HEK293 (cell line): ENCODE results near the gene FKBP7.

Experiments used
- CTCF ChIA-PET: fragments of 350-600 bp; formaldehyde crosslinking; extraction: SDS; loops from one replicate; lab custom pipeline; 2021; ENCODE audit warnings: antibody characterized with exemption; lab: Yijun Ruan, JAX
- POLR2A ChIA-PET: fragments of 300-600 bp; formaldehyde crosslinking; extraction: SDS; loops from one replicate; lab custom pipeline; 2020; ENCODE audit warnings: antibody characterized with exemption, inconsistent platforms; lab: Yijun Ruan, JAX
- H3K27ac ChIP-seq: fragments of 200-500 bp; sonication (Bioruptor generic); 2 replicates; pipeline ENCODE4 v1.5.1; 2014; ENCODE audit warnings: low read depth, low read length, control low read depth, inconsistent platforms; ENCODE audit errors: extremely low read depth
- H3K36me3 ChIP-seq, 2 experiments: fragments of 200-500 bp in 1 of 2; sonication (Bioruptor generic) in 1 of 2; 1 replicate in 1 of 2; 2 replicates in 1 of 2; pipeline ENCODE4 v1.5.1; 2014 to 2017; ENCODE audit warnings: inconsistent platforms in 2 of 2, low read length in 2 of 2; ENCODE audit not compliant: control insufficient read depth in 2 of 2, insufficient read depth in 1 of 2
- H3K4me1 ChIP-seq: fragments of 200-500 bp; sonication (Bioruptor generic); 2 replicates; pipeline ENCODE4 v1.5.1; 2014; ENCODE audit warnings: mild to moderate bottlenecking, low read length, inconsistent platforms; ENCODE audit not compliant: control insufficient read depth, insufficient read depth
- H3K4me3 ChIP-seq: 2 replicates; pipeline ENCODE4 v1.5.1; 2011; ENCODE audit warnings: low read depth, mild to moderate bottlenecking, control low read depth, low read length, moderate library complexity
- H3K9me3 ChIP-seq: fragments of 200-500 bp; sonication (Bioruptor generic); 2 replicates; pipeline ENCODE4 v1.5.1; 2014; ENCODE audit warnings: low read depth, low read length, inconsistent platforms; ENCODE audit not compliant: control insufficient read depth, insufficient read depth
- GLI2 ChIP-seq: fragments of 450-650 bp; formaldehyde crosslinking; IDR thresholded peaks from 2 replicates; pipeline ENCODE4; 2017; ENCODE audit warnings: missing biosample characterization, missing genetic modification characterization, low read depth, borderline replicate concordance
- GLIS2 ChIP-seq: fragments of 450-650 bp; formaldehyde crosslinking; IDR thresholded peaks from 2 replicates; pipeline ENCODE4 v1.5.1; 2016; ENCODE audit warnings: missing biosample characterization, missing genetic modification characterization
- KLF10 ChIP-seq: fragments of 450-650 bp; IDR thresholded peaks from 2 replicates; pipeline ENCODE4 v1.5.1; 2018; ENCODE audit warnings: missing biosample characterization, mild to moderate bottlenecking, missing genetic modification characterization
- KLF9 ChIP-seq: fragments of 450-650 bp; formaldehyde crosslinking; IDR thresholded peaks from 2 replicates; pipeline ENCODE4 v1.5.1; 2016; ENCODE audit warnings: missing biosample characterization, missing genetic modification characterization, low read depth
- PRDM1 ChIP-seq: fragments of 450-650 bp; formaldehyde crosslinking; IDR thresholded peaks from 2 replicates; pipeline ENCODE4; 2016; ENCODE audit warnings: missing biosample characterization, missing genetic modification characterization
- SALL2 ChIP-seq: fragments of 450-650 bp; formaldehyde crosslinking; IDR thresholded peaks from 2 replicates; pipeline ENCODE4 v1.5.0; 2017; ENCODE audit warnings: missing biosample characterization, mild to moderate bottlenecking, missing genetic modification characterization, borderline replicate concordance
- SETDB1 ChIP-seq: IDR thresholded peaks from one replicate; pipeline ENCODE4 v1.6.1; 2017; ENCODE audit warnings: mild to moderate bottlenecking, low read length, moderate library complexity, mixed read lengths; ENCODE audit not compliant: insufficient read length
- SP2 ChIP-seq: fragments of 450-650 bp; formaldehyde crosslinking; IDR thresholded peaks from 2 replicates; pipeline ENCODE4 v1.5.1; 2016; ENCODE audit warnings: missing biosample characterization, missing genetic modification characterization
- TRIM28 ChIP-seq: IDR thresholded peaks from 2 replicates; pipeline ENCODE4 v1.6.1; 2011; ENCODE audit warnings: low read length, control low read depth, borderline replicate concordance
- ZNF157 ChIP-seq: fragments of 450-650 bp; formaldehyde crosslinking; IDR thresholded peaks from 2 replicates; pipeline ENCODE4 v1.5.1; 2016; ENCODE audit warnings: missing biosample characterization, missing genetic modification characterization
- ZNF202 ChIP-seq: fragments of 450-650 bp; formaldehyde crosslinking; IDR thresholded peaks from 2 replicates; pipeline ENCODE4 v1.5.1; 2016; ENCODE audit warnings: missing biosample characterization, missing genetic modification characterization, borderline replicate concordance
- ZNF248 ChIP-seq: fragments of 450-650 bp; formaldehyde crosslinking; IDR thresholded peaks from 2 replicates; pipeline ENCODE4 v1.5.1; 2017; ENCODE audit warnings: missing biosample characterization, missing genetic modification characterization
- ZNF48 ChIP-seq: fragments of 450-650 bp; formaldehyde crosslinking; IDR thresholded peaks from 2 replicates; pipeline ENCODE4 v1.5.1; 2016; ENCODE audit warnings: missing biosample characterization, missing genetic modification characterization
- ZNF560 ChIP-seq: fragments of 450-650 bp; formaldehyde crosslinking; IDR thresholded peaks from 2 replicates; pipeline ENCODE4 v1.5.1; 2017; ENCODE audit warnings: missing biosample characterization, missing genetic modification characterization, borderline replicate concordance
- ZNF701 ChIP-seq: fragments of 450-650 bp; formaldehyde crosslinking; IDR thresholded peaks from 2 replicates; pipeline ENCODE4 v1.5.1; 2016; ENCODE audit warnings: missing biosample characterization, missing genetic modification characterization
- TF ChIP-seq, protein P1 (sequence below): fragments of 450-650 bp; formaldehyde crosslinking; IDR thresholded peaks from 2 replicates; pipeline ENCODE4 v1.5.1; 2016; ENCODE audit warnings: missing biosample characterization, missing genetic modification characterization
- TF ChIP-seq, protein P2 (sequence below): fragments of 450-650 bp; formaldehyde crosslinking; optimal IDR thresholded peaks from 2 replicates; pipeline ENCODE3; 2016; ENCODE audit warnings: missing biosample characterization, mild to moderate bottlenecking, missing genetic modification characterization
- TF ChIP-seq, protein P3 (sequence below): fragments of 450-650 bp; formaldehyde crosslinking; IDR thresholded peaks from 2 replicates; pipeline ENCODE4 v1.5.1; 2017; ENCODE audit warnings: missing biosample characterization, missing genetic modification characterization
- TF ChIP-seq, protein P4 (sequence below): fragments of 450-650 bp; formaldehyde crosslinking; IDR thresholded peaks from 2 replicates; pipeline ENCODE4 v1.5.1; 2016; ENCODE audit warnings: missing biosample characterization, missing genetic modification characterization, low read depth
- TF ChIP-seq, protein P5 (sequence below): fragments of 450-650 bp; formaldehyde crosslinking; IDR thresholded peaks from 2 replicates; pipeline ENCODE4 v1.5.1; 2017; ENCODE audit warnings: missing biosample characterization, missing genetic modification characterization
- TF ChIP-seq, protein P6 (sequence below): fragments of 450-650 bp; formaldehyde crosslinking; IDR thresholded peaks from 2 replicates; pipeline ENCODE4 v1.5.1; 2016; ENCODE audit warnings: missing biosample characterization, missing genetic modification characterization

FKBP7 gene

DNA sequence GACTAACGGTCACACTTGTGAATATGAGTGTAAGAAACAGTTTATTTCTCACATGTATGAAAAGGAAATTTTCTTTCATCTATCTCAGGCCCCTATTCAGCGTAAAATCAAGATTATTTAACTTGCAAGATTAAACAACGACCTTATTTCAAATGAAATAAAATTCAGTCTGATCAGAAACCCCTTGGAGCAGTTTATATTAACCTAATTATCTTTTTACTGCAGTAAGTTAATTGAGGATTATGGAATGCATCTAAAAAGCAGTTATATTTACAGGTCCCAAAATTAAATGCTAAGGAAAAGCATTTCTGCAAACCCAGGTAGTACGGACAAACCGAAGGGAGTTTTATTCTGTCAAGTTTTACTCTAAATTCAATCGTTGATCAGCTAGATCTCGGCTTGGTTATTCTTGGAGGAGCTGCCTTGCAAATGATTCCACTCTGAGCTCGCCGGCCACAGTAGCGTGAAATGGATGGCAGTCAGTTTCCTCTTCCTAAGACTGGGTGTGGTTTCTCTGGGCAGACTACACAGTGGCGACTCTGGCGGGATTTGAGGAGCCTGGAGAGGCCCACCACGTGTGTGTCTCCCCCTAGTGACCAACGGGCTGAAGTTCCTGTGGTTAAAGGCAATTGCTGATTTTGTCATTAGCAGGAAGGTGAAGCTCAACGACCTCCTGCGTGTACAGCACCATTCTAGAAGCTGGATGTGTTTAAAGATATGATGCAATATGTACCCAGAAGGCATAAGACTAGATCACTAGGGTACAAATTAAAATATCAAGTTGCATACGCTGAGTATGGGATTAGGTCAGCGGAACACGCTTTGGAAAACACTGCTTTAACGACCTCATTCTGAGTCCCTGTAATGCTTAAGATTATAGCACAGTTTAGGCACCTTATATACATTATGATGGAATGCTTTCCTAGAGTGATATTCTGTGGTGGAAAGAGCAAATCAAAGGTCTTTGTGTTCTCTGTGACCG lies 63.8 kb downstream of the FKBP7 start:
- H3K27ac ChIP-seq, result peak overlapping the region; percentile 88
- H3K4me3 ChIP-seq, result peak overlapping the region; percentile 67
- no peaks in the 10 kb centered on the region for H3K9me3 ChIP-seq
- POLR2A ChIA-PET, result interaction anchor here (1.0 to 2.9 kb wide), 10 partner anchors 10 to 342 kb away, joined by 3 to 33 read pairs (median 5); partner anchors contain the start of genes PDE11A, PJVK, PRKRA and RBM45
- CTCF ChIA-PET, result interaction anchor here (0.6 to 4.2 kb wide), 39 partner anchors 9 to 616 kb away, joined by 3 to 61 read pairs (median 4); partner anchors contain the start of genes PJVK, PRKRA and RBM45
- H3K4me1 ChIP-seq, result no peaks in the 10 kb centered on the region
- no peaks in the 10 kb centered on the region for H3K36me3 ChIP-seq
- TF ChIP-seq, protein P1, sequence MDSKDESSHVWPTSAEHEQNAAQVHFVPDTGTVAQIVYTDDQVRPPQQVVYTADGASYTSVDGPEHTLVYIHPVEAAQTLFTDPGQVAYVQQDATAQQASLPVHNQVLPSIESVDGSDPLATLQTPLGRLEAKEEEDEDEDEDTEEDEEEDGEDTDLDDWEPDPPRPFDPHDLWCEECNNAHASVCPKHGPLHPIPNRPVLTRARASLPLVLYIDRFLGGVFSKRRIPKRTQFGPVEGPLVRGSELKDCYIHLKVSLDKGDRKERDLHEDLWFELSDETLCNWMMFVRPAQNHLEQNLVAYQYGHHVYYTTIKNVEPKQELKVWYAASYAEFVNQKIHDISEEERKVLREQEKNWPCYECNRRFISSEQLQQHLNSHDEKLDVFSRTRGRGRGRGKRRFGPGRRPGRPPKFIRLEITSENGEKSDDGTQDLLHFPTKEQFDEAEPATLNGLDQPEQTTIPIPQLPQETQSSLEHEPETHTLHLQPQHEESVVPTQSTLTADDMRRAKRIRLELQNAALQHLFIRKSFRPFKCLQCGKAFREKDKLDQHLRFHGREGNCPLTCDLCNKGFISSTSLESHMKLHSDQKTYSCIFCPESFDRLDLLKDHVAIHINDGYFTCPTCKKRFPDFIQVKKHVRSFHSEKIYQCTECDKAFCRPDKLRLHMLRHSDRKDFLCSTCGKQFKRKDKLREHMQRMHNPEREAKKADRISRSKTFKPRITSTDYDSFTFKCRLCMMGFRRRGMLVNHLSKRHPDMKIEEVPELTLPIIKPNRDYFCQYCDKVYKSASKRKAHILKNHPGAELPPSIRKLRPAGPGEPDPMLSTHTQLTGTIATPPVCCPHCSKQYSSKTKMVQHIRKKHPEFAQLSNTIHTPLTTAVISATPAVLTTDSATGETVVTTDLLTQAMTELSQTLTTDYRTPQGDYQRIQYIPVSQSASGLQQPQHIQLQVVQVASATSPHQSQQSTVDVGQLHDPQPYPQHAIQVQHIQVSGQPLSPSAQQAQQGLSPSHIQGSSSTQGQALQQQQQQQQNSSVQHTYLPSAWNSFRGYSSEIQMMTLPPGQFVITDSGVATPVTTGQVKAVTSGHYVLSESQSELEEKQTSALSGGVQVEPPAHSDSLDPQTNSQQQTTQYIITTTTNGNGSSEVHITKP (tag by site-specific recombination), result peak; percentile 50
- TF ChIP-seq ZNF48 (no peak), GLIS2 (tag by site-specific recombination) (peak; percentile 73), TRIM28 (peak; percentile 96), KLF10 (tag by site-specific recombination) (peak; percentile 59), SP2 (no peak), ZNF248 (tag by site-specific recombination) (no peak), ZNF157 (tag by site-specific recombination) (no peak), SETDB1 (peak; percentile 26), ZNF701 (tag by site-specific recombination) (no peak), PRDM1 (tag by site-specific recombination) (no peak), ZNF560 (tag by site-specific recombination) (no peak), SALL2 (tag by site-specific recombination) (no peak), ZNF202 (tag by site-specific recombination) (no peak), KLF9 (tag by site-specific recombination) (no peak; the same call in 1 of the 2 replicates), GLI2 (tag by site-specific recombination) (no peak; the same call in 1 of the 2 replicates)
- TF ChIP-seq, protein P2, sequence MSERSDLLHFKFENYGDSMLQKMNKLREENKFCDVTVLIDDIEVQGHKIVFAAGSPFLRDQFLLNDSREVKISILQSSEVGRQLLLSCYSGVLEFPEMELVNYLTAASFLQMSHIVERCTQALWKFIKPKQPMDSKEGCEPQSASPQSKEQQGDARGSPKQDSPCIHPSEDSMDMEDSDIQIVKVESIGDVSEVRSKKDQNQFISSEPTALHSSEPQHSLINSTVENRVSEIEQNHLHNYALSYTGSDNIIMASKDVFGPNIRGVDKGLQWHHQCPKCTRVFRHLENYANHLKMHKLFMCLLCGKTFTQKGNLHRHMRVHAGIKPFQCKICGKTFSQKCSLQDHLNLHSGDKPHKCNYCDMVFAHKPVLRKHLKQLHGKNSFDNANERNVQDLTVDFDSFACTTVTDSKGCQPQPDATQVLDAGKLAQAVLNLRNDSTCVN (tag by site-specific recombination), result no peak
- TF ChIP-seq, protein P3, sequence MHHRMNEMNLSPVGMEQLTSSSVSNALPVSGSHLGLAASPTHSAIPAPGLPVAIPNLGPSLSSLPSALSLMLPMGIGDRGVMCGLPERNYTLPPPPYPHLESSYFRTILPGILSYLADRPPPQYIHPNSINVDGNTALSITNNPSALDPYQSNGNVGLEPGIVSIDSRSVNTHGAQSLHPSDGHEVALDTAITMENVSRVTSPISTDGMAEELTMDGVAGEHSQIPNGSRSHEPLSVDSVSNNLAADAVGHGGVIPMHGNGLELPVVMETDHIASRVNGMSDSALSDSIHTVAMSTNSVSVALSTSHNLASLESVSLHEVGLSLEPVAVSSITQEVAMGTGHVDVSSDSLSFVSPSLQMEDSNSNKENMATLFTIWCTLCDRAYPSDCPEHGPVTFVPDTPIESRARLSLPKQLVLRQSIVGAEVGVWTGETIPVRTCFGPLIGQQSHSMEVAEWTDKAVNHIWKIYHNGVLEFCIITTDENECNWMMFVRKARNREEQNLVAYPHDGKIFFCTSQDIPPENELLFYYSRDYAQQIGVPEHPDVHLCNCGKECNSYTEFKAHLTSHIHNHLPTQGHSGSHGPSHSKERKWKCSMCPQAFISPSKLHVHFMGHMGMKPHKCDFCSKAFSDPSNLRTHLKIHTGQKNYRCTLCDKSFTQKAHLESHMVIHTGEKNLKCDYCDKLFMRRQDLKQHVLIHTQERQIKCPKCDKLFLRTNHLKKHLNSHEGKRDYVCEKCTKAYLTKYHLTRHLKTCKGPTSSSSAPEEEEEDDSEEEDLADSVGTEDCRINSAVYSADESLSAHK (tag by site-specific recombination), result peak; percentile 77; the same call in 1 of the 2 replicates
- TF ChIP-seq, protein P4, sequence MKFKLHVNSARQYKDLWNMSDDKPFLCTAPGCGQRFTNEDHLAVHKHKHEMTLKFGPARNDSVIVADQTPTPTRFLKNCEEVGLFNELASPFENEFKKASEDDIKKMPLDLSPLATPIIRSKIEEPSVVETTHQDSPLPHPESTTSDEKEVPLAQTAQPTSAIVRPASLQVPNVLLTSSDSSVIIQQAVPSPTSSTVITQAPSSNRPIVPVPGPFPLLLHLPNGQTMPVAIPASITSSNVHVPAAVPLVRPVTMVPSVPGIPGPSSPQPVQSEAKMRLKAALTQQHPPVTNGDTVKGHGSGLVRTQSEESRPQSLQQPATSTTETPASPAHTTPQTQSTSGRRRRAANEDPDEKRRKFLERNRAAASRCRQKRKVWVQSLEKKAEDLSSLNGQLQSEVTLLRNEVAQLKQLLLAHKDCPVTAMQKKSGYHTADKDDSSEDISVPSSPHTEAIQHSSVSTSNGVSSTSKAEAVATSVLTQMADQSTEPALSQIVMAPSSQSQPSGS (tag by site-specific recombination), result peak; percentile 93
- TF ChIP-seq, protein P5, sequence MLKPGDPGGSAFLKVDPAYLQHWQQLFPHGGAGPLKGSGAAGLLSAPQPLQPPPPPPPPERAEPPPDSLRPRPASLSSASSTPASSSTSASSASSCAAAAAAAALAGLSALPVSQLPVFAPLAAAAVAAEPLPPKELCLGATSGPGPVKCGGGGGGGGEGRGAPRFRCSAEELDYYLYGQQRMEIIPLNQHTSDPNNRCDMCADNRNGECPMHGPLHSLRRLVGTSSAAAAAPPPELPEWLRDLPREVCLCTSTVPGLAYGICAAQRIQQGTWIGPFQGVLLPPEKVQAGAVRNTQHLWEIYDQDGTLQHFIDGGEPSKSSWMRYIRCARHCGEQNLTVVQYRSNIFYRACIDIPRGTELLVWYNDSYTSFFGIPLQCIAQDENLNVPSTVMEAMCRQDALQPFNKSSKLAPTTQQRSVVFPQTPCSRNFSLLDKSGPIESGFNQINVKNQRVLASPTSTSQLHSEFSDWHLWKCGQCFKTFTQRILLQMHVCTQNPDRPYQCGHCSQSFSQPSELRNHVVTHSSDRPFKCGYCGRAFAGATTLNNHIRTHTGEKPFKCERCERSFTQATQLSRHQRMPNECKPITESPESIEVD (tag by site-specific recombination), result peak; percentile 71
- TF ChIP-seq, protein P6, sequence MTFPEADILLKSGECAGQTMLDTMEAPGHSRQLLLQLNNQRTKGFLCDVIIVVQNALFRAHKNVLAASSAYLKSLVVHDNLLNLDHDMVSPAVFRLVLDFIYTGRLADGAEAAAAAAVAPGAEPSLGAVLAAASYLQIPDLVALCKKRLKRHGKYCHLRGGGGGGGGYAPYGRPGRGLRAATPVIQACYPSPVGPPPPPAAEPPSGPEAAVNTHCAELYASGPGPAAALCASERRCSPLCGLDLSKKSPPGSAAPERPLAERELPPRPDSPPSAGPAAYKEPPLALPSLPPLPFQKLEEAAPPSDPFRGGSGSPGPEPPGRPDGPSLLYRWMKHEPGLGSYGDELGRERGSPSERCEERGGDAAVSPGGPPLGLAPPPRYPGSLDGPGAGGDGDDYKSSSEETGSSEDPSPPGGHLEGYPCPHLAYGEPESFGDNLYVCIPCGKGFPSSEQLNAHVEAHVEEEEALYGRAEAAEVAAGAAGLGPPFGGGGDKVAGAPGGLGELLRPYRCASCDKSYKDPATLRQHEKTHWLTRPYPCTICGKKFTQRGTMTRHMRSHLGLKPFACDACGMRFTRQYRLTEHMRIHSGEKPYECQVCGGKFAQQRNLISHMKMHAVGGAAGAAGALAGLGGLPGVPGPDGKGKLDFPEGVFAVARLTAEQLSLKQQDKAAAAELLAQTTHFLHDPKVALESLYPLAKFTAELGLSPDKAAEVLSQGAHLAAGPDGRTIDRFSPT (tag by site-specific recombination), result peak; percentile 38; the same call in 1 of the 2 replicates
